Prostate gland (tissue), 2 donors: ENCODE results near the gene UBR4. TPM values are rescaled to one million over a fixed set of nuclear protein-coding genes. Genes with fewer than 3 reads are reported as not detected.

Experiments
- DNase-seq: peaks from one replicate; pipeline ENCODE4 v3.0.0-alpha.2; 2019; ENCODE audit warnings: low spot score
- H3K27ac ChIP-seq, 2 donors: fragments of 200-600 bp; sonication (generic); 2 replicates each; pipeline ENCODE4 v1.5.1; 2017 to 2019
- H3K27me3 ChIP-seq: fragments of 200-600 bp; sonication (generic); replicated peaks from 2 replicates; pipeline ENCODE4 v1.5.1; 2019; ENCODE audit not compliant: insufficient read depth
- H3K36me3 ChIP-seq, 2 donors: fragments of 200-600 bp; sonication (generic); 1 replicate in 1 of 2; 2 replicates in 1 of 2; pipeline versions ENCODE4 v1.5.1 to v1.8.1; 2017 to 2019
- H3K4me1 ChIP-seq: fragments of 200-600 bp; sonication (generic); replicated peaks from 2 replicates; pipeline ENCODE4 v1.5.1; 2019
- H3K4me3 ChIP-seq, 2 donors: fragments of 200-600 bp; sonication (generic); 2 replicates each; pipeline ENCODE4 v1.5.1; 2017 to 2019
- H3K9me3 ChIP-seq: fragments of 200-600 bp; sonication (generic); 2 replicates; pipeline ENCODE4 v1.5.1; 2017
- CTCF ChIP-seq, 4 experiments: fragments of 200-600 bp in 2 of 4; fragments of 450-650 bp in 2 of 4; sonication (generic) in 2 of 4; IDR thresholded peaks; 1 replicate in 3 of 4; 2 replicates in 1 of 4; pipeline ENCODE4 v1.5.1; 2016 to 2019; ENCODE audit warnings: antibody characterized with exemption in 4 of 4, mild to moderate bottlenecking in 2 of 4, moderate library complexity in 2 of 4
- POLR2A ChIP-seq: fragments of 450-650 bp; IDR thresholded peaks from one replicate; pipeline ENCODE4 v1.6.1; 2016; ENCODE audit warnings: antibody characterized with exemption, mild to moderate bottlenecking
- POLR2AphosphoS5 ChIP-seq: sonication (generic); formaldehyde crosslinking; IDR thresholded peaks from one replicate; pipeline ENCODE4 v1.6.1; 2017; ENCODE audit warnings: antibody characterized with exemption
- WGBS: methylation state at CpG from one replicate; pipeline ENCODE4 v1.1.5; 2018; 5-methylcytosine and 5-hydroxymethylcytosine counted together
- intact Hi-C: fragments of 100-400 bp; cut with DNase I; formaldehyde crosslinking; loops from one replicate; pipeline ENCODE4 v1.14.2; 2022
- total RNA-seq, 2 donors: library from RNA; depleted of rRNA; stranded (reverse); fragments of >200 nt; gene quantifications; one replicate each; pipeline ENCODE4 v1.1.0, GENCODE V29; 2016

The UBR4 gene
- total RNA-seq, 2 donors from 2014 or later = 93.5 to 311 TPM

- peaks cover 12 to 29% of the 10 kb centered on the region in 2 donors for H3K36me3 ChIP-seq
- H3K9me3 ChIP-seq = no peaks in the 10 kb centered on the region
- peak overlapping the region in 1 of 2 donors; percentile 69 for H3K27ac ChIP-seq
- H3K4me3 ChIP-seq = no peak overlapping the region
- 60% methylated on average over 19 of the region's 21 CpGs for WGBS
- H3K27me3 ChIP-seq = no peaks in the 10 kb centered on the region
- DNase-seq = peak; percentile 73
- peak; percentile 24 for TF ChIP-seq POLR2AphosphoS5
- no peak for TF ChIP-seq POLR2A
- H3K4me1 ChIP-seq = peaks cover 16% of the 10 kb centered on the region
- intact Hi-C loops = no loop called here
Measured at GRCh38 chr1:19086176-19086875, 123.7 kb downstream of the UBR4 start.

DNA sequence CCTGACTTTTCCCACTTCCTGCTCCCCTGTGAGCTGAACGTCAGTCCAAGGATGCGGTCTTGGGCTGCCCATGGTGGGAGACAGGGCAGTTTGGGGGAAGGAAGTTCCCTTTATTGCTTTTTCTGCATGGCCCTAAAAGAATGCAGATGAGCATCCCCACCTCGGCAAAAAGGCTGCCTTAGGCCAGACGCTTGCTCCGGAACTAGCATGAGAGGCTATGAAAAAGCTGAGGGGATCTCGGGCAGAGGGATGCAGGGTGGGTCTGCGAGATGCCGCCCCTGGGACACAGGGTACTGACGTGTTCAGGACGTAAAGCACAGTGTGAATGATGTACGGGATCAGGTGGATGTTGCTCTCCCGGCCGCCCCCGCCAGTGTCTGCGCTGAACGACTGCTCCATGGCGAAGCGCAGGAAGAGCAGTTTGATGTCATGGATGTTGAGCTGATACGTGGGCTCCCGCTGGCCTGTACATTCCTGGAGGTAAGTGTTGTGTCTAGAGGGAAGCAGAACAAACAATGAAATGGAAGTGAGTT, 125.8 kb downstream of the UBR4 start:
- H3K36me3 ChIP-seq = peaks cover 12 to 29% of the 10 kb centered on the region in 2 donors
- H3K27ac ChIP-seq = no peak overlapping the region
- peaks cover 31% of the 10 kb centered on the region for H3K4me1 ChIP-seq
- DNase-seq = no peak
- no peaks in the 10 kb centered on the region for H3K9me3 ChIP-seq
- TF ChIP-seq POLR2A (no peak), CTCF (IDR thresholded peaks at IDR 0.05) (no peak), POLR2AphosphoS5 (no peak)
- WGBS = 96% methylated on average over 20 of the region's 20 CpGs
- H3K27me3 ChIP-seq = no peaks in the 10 kb centered on the region
- no peak overlapping the region for H3K4me3 ChIP-seq
- intact Hi-C loops = no loop called here

DNA sequence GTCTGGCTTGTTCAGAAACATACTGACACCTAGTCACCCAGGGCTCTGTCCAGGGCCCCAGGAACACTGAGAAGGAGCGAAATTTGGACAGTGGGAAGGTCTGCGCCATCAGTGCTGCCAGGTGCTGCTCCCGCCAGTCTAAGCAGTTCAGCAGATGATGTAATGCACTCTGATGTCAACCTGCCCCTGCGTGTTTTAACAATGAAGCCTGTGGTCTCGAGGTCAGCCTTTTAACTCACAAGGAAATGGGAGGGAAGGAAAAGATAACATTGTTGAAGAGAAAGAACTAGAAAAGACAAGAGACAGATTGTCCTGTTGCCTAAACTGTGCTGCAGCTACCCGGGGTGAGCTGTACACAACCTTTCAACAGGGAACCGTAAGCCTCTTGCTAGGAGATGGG, 127.0 kb downstream of the UBR4 start:
- Histone ChIP-seq H3K27ac (no peak overlapping the region), H3K36me3 (peaks cover 12 to 20% of the 10 kb centered on the region in 2 donors), H3K27me3 (no peaks in the 10 kb centered on the region), H3K4me1 (peaks cover 40% of the 10 kb centered on the region), H3K4me3 (no peak overlapping the region), H3K9me3 (no peaks in the 10 kb centered on the region)
- TF ChIP-seq CTCF (IDR thresholded peaks at IDR 0.05) (no peak), POLR2A (peak; percentile 24)
- WGBS = 70% methylated on average over 7 of the region's 7 CpGs
- intact Hi-C loops = no loop called here
- no peak for DNase-seq

DNA sequence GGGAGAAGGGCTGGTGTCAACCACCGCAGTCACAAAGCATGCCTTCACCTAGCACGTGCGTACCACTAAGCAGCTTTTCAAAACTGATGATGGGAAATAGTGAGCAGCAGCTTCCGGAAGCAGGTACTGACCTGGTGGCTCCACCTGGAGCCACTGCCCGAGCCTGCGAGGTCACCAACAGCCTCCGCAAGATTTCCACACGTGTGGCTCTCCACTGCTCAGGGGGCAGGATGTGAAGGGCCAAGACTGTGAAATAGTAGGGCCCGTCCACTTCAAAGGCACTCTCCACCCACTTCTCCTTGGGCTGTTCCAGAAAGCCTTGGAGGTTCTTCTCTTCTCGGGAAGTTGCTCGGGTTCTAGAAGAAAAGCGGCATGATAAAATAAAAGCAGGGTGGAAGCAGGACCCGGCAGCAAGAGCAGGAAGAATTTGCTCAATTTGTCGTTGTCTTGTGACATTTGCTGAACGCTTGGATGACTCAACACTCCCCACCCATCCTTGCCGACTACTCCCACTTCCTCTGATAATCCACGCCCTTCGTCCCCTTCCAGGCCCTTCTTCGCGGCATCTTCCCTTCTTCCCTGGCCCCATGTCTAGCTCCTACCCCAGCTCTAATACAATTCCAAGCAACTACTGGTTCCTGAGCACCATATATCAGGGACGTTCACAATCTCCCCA, 128.7 kb downstream of the UBR4 start:
- 80% methylated on average over 21 of the region's 21 CpGs for whole genome bisulfite sequencing
- DNase-seq = no peak
- no peaks in the 10 kb centered on the region for H3K27me3 ChIP-seq
- H3K4me3 ChIP-seq = no peak overlapping the region
- peak overlapping the region in 1 of 2 donors; percentile 84 for H3K27ac ChIP-seq
- peaks cover 32% of the 10 kb centered on the region for H3K4me1 ChIP-seq
- intact Hi-C loops = no loop called here
- H3K36me3 ChIP-seq = peaks cover 12 to 22% of the 10 kb centered on the region in 2 donors
- TF ChIP-seq POLR2A (no peak), POLR2AphosphoS5 (no peak), CTCF (IDR thresholded peaks at IDR 0.05) (no peak)
- no peaks in the 10 kb centered on the region for H3K9me3 ChIP-seq

DNA sequence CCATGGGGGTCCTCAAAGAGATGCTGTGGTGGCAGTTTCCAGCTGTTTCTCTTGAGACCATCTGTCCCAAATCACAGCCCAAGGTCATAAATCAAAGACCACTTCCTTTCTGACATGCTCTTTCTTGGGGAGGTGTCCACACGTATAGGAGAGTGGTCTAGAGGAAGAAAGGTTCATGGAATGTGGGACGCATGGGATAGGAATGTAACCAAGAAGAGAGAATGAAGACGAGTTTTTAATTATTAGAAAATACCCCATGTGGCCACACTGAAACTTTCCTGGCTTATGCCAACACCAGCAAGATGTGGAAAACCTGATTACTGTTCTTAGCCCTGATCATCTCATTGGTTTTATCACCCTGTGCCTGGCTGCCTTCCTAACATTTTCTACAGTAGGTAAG, 129.3 kb downstream of the UBR4 start:
- intact Hi-C loops = no loop called here
- 78% methylated on average over 3 of the region's 3 CpGs for WGBS
- H3K4me1 ChIP-seq = peaks cover 28% of the 10 kb centered on the region
- no peak for TF ChIP-seq CTCF (IDR thresholded peaks at IDR 0.05)
- TF ChIP-seq POLR2AphosphoS5 = no peak
- TF ChIP-seq POLR2A = no peak
- DNase-seq = no peak
- no peaks in the 10 kb centered on the region for H3K9me3 ChIP-seq
- H3K27me3 ChIP-seq = no peaks in the 10 kb centered on the region
- peaks cover 12 to 25% of the 10 kb centered on the region in 2 donors for H3K36me3 ChIP-seq
- peak overlapping the region; percentile 68 to 84 for H3K27ac ChIP-seq
- no peak overlapping the region for H3K4me3 ChIP-seq
